HepG2 (cell line): ENCODE results near the gene IL1RL2. TPM values are rescaled to one million over a fixed set of nuclear protein-coding genes. Genes with fewer than 3 reads are reported as not detected.

Experiments
- CHD4 ChIP-seq: fragments of 200-600 bp; sonication (generic); IDR thresholded peaks from 2 replicates; pipeline ENCODE4 v1.7.0; 2017; ENCODE audit warnings: mild to moderate bottlenecking, low read length, borderline replicate concordance
- FIP1L1 ChIP-seq: fragments of 200-400 bp; formaldehyde crosslinking; IDR thresholded peaks from 2 replicates; pipeline ENCODE4 v1.6.1; 2018; ENCODE audit warnings: low read depth, mild to moderate bottlenecking, low read length, moderate library complexity, borderline replicate concordance; ENCODE audit not compliant: insufficient read depth
- GTF3A ChIP-seq: sonication (generic); formaldehyde crosslinking; conservative IDR thresholded peaks from 2 replicates; pipeline ENCODE4 v1.4.0; 2020; ENCODE audit warnings: mild to moderate bottlenecking, missing genetic modification reagents
- MLLT10 ChIP-seq: sonication (generic); formaldehyde crosslinking; IDR thresholded peaks from 2 replicates; pipeline ENCODE4 v1.4.0; 2020; ENCODE audit warnings: missing genetic modification reagents
- MXD4 ChIP-seq: IDR thresholded peaks from 2 replicates; pipeline ENCODE4 v1.6.1; 2016; ENCODE audit warnings: mild to moderate bottlenecking, missing biosample characterization, missing genetic modification reagents
- NAIF1 ChIP-seq: sonication (generic); formaldehyde crosslinking; IDR thresholded peaks from 2 replicates; pipeline ENCODE4 v1.5.0; 2020; ENCODE audit warnings: mild to moderate bottlenecking, missing genetic modification reagents, borderline replicate concordance
- NFKBIZ ChIP-seq: IDR thresholded peaks from 2 replicates; pipeline ENCODE4 v1.6.1; 2018; ENCODE audit warnings: missing genetic modification reagents, missing compliant biosample characterization
- NKX3-1 ChIP-seq: sonication (generic); formaldehyde crosslinking; IDR thresholded peaks from 2 replicates; pipeline ENCODE4 v1.5.0; 2020; ENCODE audit warnings: missing genetic modification reagents
- PHF20 ChIP-seq: sonication (generic); formaldehyde crosslinking; IDR thresholded peaks from 2 replicates; pipeline ENCODE4 v1.5.0; 2020; ENCODE audit warnings: mild to moderate bottlenecking, missing genetic modification reagents
- RCOR2 ChIP-seq: IDR thresholded peaks from 2 replicates; pipeline ENCODE4 v1.6.1; 2016; ENCODE audit warnings: missing biosample characterization, missing genetic modification reagents
- RFX5 ChIP-seq: IDR thresholded peaks from 2 replicates; pipeline ENCODE4 v1.6.1; 2011; ENCODE audit warnings: low read depth, low read length, improper control_type of control experiment
- SP140L ChIP-seq: sonication (generic); formaldehyde crosslinking; IDR thresholded peaks from 2 replicates; pipeline ENCODE4 v1.4.0; 2020; ENCODE audit warnings: missing genetic modification reagents, borderline replicate concordance
- SRSF4 ChIP-seq: fragments of 200-400 bp; formaldehyde crosslinking; IDR thresholded peaks from one replicate; pipeline ENCODE4 v1.6.1; 2018; ENCODE audit warnings: mild to moderate bottlenecking, low read depth, low read length, moderate library complexity; ENCODE audit not compliant: poor library complexity, severe bottlenecking
- TEAD2 ChIP-seq: sonication (generic); formaldehyde crosslinking; IDR thresholded peaks from 2 replicates; pipeline ENCODE4 v1.9.0; 2021; ENCODE audit warnings: missing genetic modification reagents
- ZBTB7A ChIP-seq: sonication (generic); formaldehyde crosslinking; IDR thresholded peaks from 2 replicates; pipeline ENCODE4 v1.8.0; 2022; ENCODE audit warnings: mild to moderate bottlenecking, missing genetic modification reagents
- ZNF282 ChIP-seq: fragments of 450-650 bp; IDR thresholded peaks from 2 replicates; pipeline ENCODE4 v1.6.1; 2018; ENCODE audit not compliant: partially characterized antibody
- ZNF382 ChIP-seq: sonication (generic); formaldehyde crosslinking; IDR thresholded peaks from 2 replicates; pipeline ENCODE4 v1.5.0; 2020; ENCODE audit warnings: missing genetic modification reagents, mild to moderate bottlenecking, borderline replicate concordance
- ZNF772 ChIP-seq: sonication (generic); formaldehyde crosslinking; IDR thresholded peaks from 2 replicates; pipeline ENCODE4 v1.5.0; 2020; ENCODE audit warnings: mild to moderate bottlenecking, missing genetic modification reagents
- polyA plus RNA-seq, 8 experiments: library from polyadenylated mRNA; depleted of rRNA in 3 of 8; stranded (reverse) in 7 of 8; unstranded in 1 of 8; fragments of >200 nt; fragmentation: Illumina TruSeq in 4 of 8; extraction: Trizol in 4 of 8; gene quantifications; 2 replicates each; pipeline versions ENCODE4 v1.2.1 to v1.2.3, GENCODE V29; 2011 to 2016; ENCODE audit warnings: low read depth in 4 of 8, missing spikeins in 1 of 8, mixed read lengths in 1 of 8; ENCODE audit not compliant: insufficient read depth in 1 of 8
- total RNA-seq, 5 experiments: library from RNA; depleted of rRNA; stranded (reverse); fragments of >200 nt; fragmentation: Illumina TruSeq; extraction: Trizol; gene quantifications; 2 replicates each; pipeline ENCODE4 v1.2.3, GENCODE V29; 2016; ENCODE audit warnings: low read depth in 1 of 5
- TF ChIP-seq, protein P1 (sequence below): sonication (generic); formaldehyde crosslinking; IDR thresholded peaks from 2 replicates; pipeline ENCODE4 v1.9.0; 2021; ENCODE audit warnings: missing genetic modification reagents, borderline replicate concordance
- TF ChIP-seq, protein P2 (sequence below): sonication (generic); formaldehyde crosslinking; IDR thresholded peaks from 2 replicates; pipeline ENCODE4 v1.5.0; 2020; ENCODE audit warnings: mild to moderate bottlenecking, missing genetic modification reagents, borderline replicate concordance
- TF ChIP-seq, protein P3 (sequence below): IDR thresholded peaks from 2 replicates; pipeline ENCODE4 v1.6.1; 2012; ENCODE audit warnings: low read depth, low read length, improper control_type of control experiment
- TF ChIP-seq, protein P4 (sequence below): sonication (generic); formaldehyde crosslinking; IDR thresholded peaks from 2 replicates; pipeline ENCODE4 v1.4.0; 2020; ENCODE audit warnings: missing genetic modification reagents
- TF ChIP-seq, protein P5 (sequence below): sonication (generic); formaldehyde crosslinking; IDR thresholded peaks from 2 replicates; pipeline ENCODE4 v1.4.0; 2020; ENCODE audit warnings: missing genetic modification reagents

IL1RL2 gene
- total and polyA plus RNA-seq, 2 of the 13 experiments (the other 11 are each of a cell fraction or from before 2014, with no cell fraction given), result 0.03 TPM; not detected in 1

DNA sequence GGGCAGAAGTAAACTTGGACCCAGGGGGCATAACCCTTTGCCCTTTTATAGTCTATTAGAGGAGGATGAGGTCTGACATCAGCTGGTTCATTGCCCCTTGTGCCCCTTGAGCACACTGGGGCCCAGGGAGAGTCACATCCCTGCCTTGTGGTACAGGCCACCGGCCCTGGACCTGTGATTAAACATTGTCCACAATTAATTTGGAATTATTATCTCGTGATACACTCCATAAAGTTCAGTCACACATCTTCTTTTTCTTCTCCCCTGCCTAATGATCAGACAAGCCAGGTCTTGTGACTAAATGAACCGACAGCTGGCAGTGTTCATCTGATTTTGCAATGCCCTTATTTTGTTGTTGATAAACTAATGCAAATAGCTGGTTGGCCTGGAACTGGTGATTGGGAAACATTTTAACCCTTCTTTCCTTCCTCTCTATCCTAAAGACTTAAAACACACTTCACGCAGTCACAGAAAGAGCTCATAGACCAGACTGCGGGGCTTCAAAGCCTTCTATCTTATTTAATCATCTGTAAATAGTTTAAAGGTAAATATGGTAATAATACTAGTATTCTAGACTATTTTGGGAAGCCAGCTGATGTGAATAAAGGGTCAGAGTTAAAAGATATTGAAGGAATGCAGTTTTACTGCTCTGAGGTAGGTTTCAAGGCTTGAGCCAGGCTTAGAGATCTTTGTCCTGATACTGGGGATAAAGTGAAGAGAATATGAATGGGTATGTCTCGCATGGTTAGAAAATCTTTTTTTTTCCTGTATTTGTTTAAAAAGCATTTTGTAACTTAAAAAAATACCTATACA lies 30.9 kb upstream of the IL1RL2 start (continued):
- TF ChIP-seq SRSF4, result no peak
- peak; percentile 71; the same call in 1 of the 2 replicates for TF ChIP-seq ZNF772 (CRISPR knock-in tag)
- TF ChIP-seq ZNF282, result no peak
- peak; percentile 84 for TF ChIP-seq NKX3-1 (CRISPR knock-in tag)
- no peak for TF ChIP-seq ZNF382 (CRISPR knock-in tag)
- no peak for TF ChIP-seq PHF20 (CRISPR knock-in tag)
- TF ChIP-seq FIP1L1, result no peak
- peak; percentile 51 for TF ChIP-seq MXD4 (CRISPR knock-in tag)
- TF ChIP-seq MLLT10 (CRISPR knock-in tag), result no peak
- peak; percentile 98 for TF ChIP-seq NFKBIZ (CRISPR knock-in tag)
- TF ChIP-seq CHD4, result peak; percentile 86; the same call in 1 of the 2 replicates
- TF ChIP-seq, protein P1, sequence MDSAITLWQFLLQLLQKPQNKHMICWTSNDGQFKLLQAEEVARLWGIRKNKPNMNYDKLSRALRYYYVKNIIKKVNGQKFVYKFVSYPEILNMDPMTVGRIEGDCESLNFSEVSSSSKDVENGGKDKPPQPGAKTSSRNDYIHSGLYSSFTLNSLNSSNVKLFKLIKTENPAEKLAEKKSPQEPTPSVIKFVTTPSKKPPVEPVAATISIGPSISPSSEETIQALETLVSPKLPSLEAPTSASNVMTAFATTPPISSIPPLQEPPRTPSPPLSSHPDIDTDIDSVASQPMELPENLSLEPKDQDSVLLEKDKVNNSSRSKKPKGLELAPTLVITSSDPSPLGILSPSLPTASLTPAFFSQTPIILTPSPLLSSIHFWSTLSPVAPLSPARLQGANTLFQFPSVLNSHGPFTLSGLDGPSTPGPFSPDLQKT (CRISPR knock-in tag), result no peak
- TF ChIP-seq SP140L (CRISPR knock-in tag), result peak; percentile 19; the same call in 1 of the 2 replicates
- no peak for TF ChIP-seq GTF3A (CRISPR knock-in tag)
- TF ChIP-seq, protein P2, sequence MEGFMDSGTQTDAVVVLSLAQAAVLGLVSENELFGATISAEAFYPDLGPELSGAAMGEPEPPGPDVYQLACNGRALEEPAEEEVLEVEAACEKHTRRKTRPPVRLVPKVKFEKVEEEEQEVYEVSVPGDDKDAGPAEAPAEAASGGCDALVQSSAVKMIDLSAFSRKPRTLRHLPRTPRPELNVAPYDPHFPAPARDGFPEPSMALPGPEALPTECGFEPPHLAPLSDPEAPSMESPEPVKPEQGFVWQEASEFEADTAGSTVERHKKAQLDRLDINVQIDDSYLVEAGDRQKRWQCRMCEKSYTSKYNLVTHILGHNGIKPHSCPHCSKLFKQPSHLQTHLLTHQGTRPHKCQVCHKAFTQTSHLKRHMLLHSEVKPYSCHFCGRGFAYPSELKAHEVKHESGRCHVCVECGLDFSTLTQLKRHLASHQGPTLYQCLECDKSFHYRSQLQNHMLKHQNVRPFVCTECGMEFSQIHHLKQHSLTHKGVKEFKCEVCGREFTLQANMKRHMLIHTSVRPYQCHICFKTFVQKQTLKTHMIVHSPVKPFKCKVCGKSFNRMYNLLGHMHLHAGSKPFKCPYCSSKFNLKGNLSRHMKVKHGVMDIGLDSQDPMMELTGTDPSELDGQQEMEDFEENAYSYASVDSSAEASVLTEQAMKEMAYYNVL (CRISPR knock-in tag), result peak; percentile 89; the same call in 1 of the 2 replicates
- TF ChIP-seq, protein P3, sequence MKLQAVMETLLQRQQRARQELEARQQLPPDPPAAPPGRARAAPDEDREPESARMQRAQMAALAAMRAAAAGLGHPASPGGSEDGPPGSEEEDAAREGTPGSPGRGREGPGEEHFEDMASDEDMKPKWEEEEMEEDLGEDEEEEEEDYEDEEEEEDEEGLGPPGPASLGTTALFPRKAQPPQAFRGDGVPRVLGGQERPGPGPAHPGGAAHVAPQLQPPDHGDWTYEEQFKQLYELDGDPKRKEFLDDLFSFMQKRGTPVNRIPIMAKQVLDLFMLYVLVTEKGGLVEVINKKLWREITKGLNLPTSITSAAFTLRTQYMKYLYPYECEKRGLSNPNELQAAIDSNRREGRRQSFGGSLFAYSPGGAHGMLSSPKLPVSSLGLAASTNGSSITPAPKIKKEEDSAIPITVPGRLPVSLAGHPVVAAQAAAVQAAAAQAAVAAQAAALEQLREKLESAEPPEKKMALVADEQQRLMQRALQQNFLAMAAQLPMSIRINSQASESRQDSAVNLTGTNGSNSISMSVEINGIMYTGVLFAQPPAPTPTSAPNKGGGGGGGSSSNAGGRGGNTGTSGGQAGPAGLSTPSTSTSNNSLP, result peak; percentile 98
- TF ChIP-seq, protein P4, sequence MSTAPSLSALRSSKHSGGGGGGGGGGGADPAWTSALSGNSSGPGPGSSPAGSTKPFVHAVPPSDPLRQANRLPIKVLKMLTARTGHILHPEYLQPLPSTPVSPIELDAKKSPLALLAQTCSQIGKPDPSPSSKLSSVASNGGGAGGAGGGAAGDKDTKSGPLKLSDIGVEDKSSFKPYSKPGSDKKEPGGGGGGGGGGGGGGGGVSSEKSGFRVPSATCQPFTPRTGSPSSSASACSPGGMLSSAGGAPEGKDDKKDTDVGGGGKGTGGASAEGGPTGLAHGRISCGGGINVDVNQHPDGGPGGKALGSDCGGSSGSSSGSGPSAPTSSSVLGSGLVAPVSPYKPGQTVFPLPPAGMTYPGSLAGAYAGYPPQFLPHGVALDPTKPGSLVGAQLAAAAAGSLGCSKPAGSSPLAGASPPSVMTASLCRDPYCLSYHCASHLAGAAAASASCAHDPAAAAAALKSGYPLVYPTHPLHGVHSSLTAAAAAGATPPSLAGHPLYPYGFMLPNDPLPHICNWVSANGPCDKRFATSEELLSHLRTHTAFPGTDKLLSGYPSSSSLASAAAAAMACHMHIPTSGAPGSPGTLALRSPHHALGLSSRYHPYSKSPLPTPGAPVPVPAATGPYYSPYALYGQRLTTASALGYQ (CRISPR knock-in tag), result peak; percentile 97
- TF ChIP-seq, protein P5, sequence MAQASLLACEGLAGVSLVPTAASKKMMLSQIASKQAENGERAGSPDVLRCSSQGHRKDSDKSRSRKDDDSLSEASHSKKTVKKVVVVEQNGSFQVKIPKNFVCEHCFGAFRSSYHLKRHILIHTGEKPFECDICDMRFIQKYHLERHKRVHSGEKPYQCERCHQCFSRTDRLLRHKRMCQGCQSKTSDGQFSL (CRISPR knock-in tag), result no peak
- TF ChIP-seq RCOR2 (CRISPR knock-in tag), result peak; percentile 95; the same call in 1 of the 2 replicates
- TF ChIP-seq NAIF1 (CRISPR knock-in tag), result no peak
- no peak for TF ChIP-seq RFX5
- TF ChIP-seq ZBTB7A (CRISPR knock-in tag), result no peak
- TF ChIP-seq TEAD2 (CRISPR knock-in tag), result no peak
